ENCODE results near the gene PTPN1.
"Not testable (repeated sequence)": the region's sequence is repeated elsewhere in the genome, so short reads cannot be mapped to it uniquely, and the experiment has no call there.

The PTPN1 gene

GRCh38 chr20:50470264-50470858 is 39.8 kb upstream of the PTPN1 start:
- no peak overlapping the region for H3K4me3 ChIP-seq (ENCODE audit: low read length)
- no peaks in the 10 kb centered on the region for H3K4me1 ChIP-seq (ENCODE audit: insufficient read depth, low read length)
- no peaks in the 10 kb centered on the region for H3K9me3 ChIP-seq (ENCODE audit: insufficient read depth, low read depth, low read length)
- no peak overlapping the region for H3K27ac ChIP-seq (ENCODE audit: low read length)
- H3K27me3 ChIP-seq (ENCODE audit: insufficient read depth, low read length), result no peaks in the 10 kb centered on the region
- no peak overlapping the region for H3K9ac ChIP-seq (ENCODE audit: low read depth, low read length)
- H3K36me3 ChIP-seq (ENCODE audit: insufficient read depth, low read depth, low read length), result no peaks in the 10 kb centered on the region

- Histone ChIP-seq H3K27me3 (ENCODE audit: insufficient read depth, low read length) (no peaks in the 10 kb centered on the region), H3K4me1 (ENCODE audit: insufficient read depth, low read length) (no peaks in the 10 kb centered on the region), H3K27ac (ENCODE audit: low read length) (no peak overlapping the region), H3K9me3 (ENCODE audit: insufficient read depth, low read depth, low read length) (no peaks in the 10 kb centered on the region), H3K36me3 (ENCODE audit: insufficient read depth, low read depth, low read length) (no peaks in the 10 kb centered on the region), H3K4me3 (ENCODE audit: low read length) (no peak overlapping the region), H3K9ac (ENCODE audit: low read depth, low read length) (no peak overlapping the region)
Measured at GRCh38 chr20:50471231-50471630, 39.0 kb upstream of the PTPN1 start.

- Histone ChIP-seq H3K36me3 (ENCODE audit: insufficient read depth, low read depth, low read length) (no peaks in the 10 kb centered on the region), H3K4me3 (ENCODE audit: low read length) (no peak overlapping the region), H3K4me1 (ENCODE audit: insufficient read depth, low read length) (no peaks in the 10 kb centered on the region), H3K9ac (ENCODE audit: low read depth, low read length) (no peak overlapping the region), H3K27ac (ENCODE audit: low read length) (no peak overlapping the region), H3K27me3 (ENCODE audit: insufficient read depth, low read length) (no peaks in the 10 kb centered on the region), H3K9me3 (ENCODE audit: insufficient read depth, low read depth, low read length) (no peaks in the 10 kb centered on the region)
Measured at GRCh38 chr20:50472693-50473664, 37.2 kb upstream of the PTPN1 start.

- not testable (repeated sequence) for H3K36me3 ChIP-seq (ENCODE audit: insufficient read depth, low read depth, low read length); H3K27me3 ChIP-seq (ENCODE audit: insufficient read depth, low read length); H3K9me3 ChIP-seq (ENCODE audit: insufficient read depth, low read depth, low read length); H3K4me3 ChIP-seq (ENCODE audit: low read length); H3K9ac ChIP-seq (ENCODE audit: low read depth, low read length); H3K27ac ChIP-seq (ENCODE audit: low read length); H3K4me1 ChIP-seq (ENCODE audit: insufficient read depth, low read length)
Measured at GRCh38 chr20:50474356-50474755, 35.8 kb upstream of the PTPN1 start.

GRCh38 chr20:50475681-50476292 is 34.4 kb upstream of the PTPN1 start:
- H3K4me1 ChIP-seq (ENCODE audit: insufficient read depth, low read length), result no peaks in the 10 kb centered on the region
- H3K9ac ChIP-seq (ENCODE audit: low read depth, low read length), result no peak overlapping the region
- no peaks in the 10 kb centered on the region for H3K36me3 ChIP-seq (ENCODE audit: insufficient read depth, low read depth, low read length)
- no peaks in the 10 kb centered on the region for H3K27me3 ChIP-seq (ENCODE audit: insufficient read depth, low read length)
- no peak overlapping the region for H3K27ac ChIP-seq (ENCODE audit: low read length)
- H3K9me3 ChIP-seq (ENCODE audit: insufficient read depth, low read depth, low read length), result no peaks in the 10 kb centered on the region
- no peak overlapping the region for H3K4me3 ChIP-seq (ENCODE audit: low read length)

- no peak overlapping the region for H3K27ac ChIP-seq (ENCODE audit: low read length)
- no peaks in the 10 kb centered on the region for H3K36me3 ChIP-seq (ENCODE audit: insufficient read depth, low read depth, low read length)
- H3K4me1 ChIP-seq (ENCODE audit: insufficient read depth, low read length), result no peaks in the 10 kb centered on the region
- no peaks in the 10 kb centered on the region for H3K9me3 ChIP-seq (ENCODE audit: insufficient read depth, low read depth, low read length)
- no peak overlapping the region for H3K9ac ChIP-seq (ENCODE audit: low read depth, low read length)
- no peak overlapping the region for H3K4me3 ChIP-seq (ENCODE audit: low read length)
- H3K27me3 ChIP-seq (ENCODE audit: insufficient read depth, low read length), result no peaks in the 10 kb centered on the region
Measured at GRCh38 chr20:50477239-50477872, 32.8 kb upstream of the PTPN1 start.

- Histone ChIP-seq H3K4me3 (ENCODE audit: low read length) (no peak overlapping the region), H3K36me3 (ENCODE audit: insufficient read depth, low read depth, low read length) (no peaks in the 10 kb centered on the region), H3K27me3 (ENCODE audit: insufficient read depth, low read length) (no peaks in the 10 kb centered on the region), H3K4me1 (ENCODE audit: insufficient read depth, low read length) (no peaks in the 10 kb centered on the region), H3K9ac (ENCODE audit: low read depth, low read length) (no peak overlapping the region), H3K9me3 (ENCODE audit: insufficient read depth, low read depth, low read length) (no peaks in the 10 kb centered on the region), H3K27ac (ENCODE audit: low read length) (no peak overlapping the region)
Measured at GRCh38 chr20:50478162-50478990, 31.8 kb upstream of the PTPN1 start.

- H3K27me3 ChIP-seq (ENCODE audit: insufficient read depth, low read length), result no peaks in the 10 kb centered on the region
- no peaks in the 10 kb centered on the region for H3K36me3 ChIP-seq (ENCODE audit: insufficient read depth, low read depth, low read length)
- H3K9me3 ChIP-seq (ENCODE audit: insufficient read depth, low read depth, low read length), result no peaks in the 10 kb centered on the region
- H3K9ac ChIP-seq (ENCODE audit: low read depth, low read length), result no peak overlapping the region
- H3K4me3 ChIP-seq (ENCODE audit: low read length), result no peak overlapping the region
- no peaks in the 10 kb centered on the region for H3K4me1 ChIP-seq (ENCODE audit: insufficient read depth, low read length)
- H3K27ac ChIP-seq (ENCODE audit: low read length), result no peak overlapping the region
Measured at GRCh38 chr20:50481741-50482140, 28.4 kb upstream of the PTPN1 start.

- H3K27ac ChIP-seq (ENCODE audit: low read length), result no peak overlapping the region
- no peaks in the 10 kb centered on the region for H3K36me3 ChIP-seq (ENCODE audit: insufficient read depth, low read depth, low read length)
- H3K4me3 ChIP-seq (ENCODE audit: low read length), result no peak overlapping the region
Measured at GRCh38 chr20:50482396-50482981, 27.7 kb upstream of the PTPN1 start.

GRCh38 chr20:50484271-50484976 is 25.8 kb upstream of the PTPN1 start:
- Histone ChIP-seq H3K27me3 (ENCODE audit: insufficient read depth, low read length) (no peaks in the 10 kb centered on the region), H3K4me3 (ENCODE audit: low read length) (no peak overlapping the region), H3K9me3 (ENCODE audit: insufficient read depth, low read depth, low read length) (no peaks in the 10 kb centered on the region), H3K36me3 (ENCODE audit: insufficient read depth, low read depth, low read length) (no peaks in the 10 kb centered on the region), H3K4me1 (ENCODE audit: insufficient read depth, low read length) (no peaks in the 10 kb centered on the region), H3K9ac (ENCODE audit: low read depth, low read length) (no peak overlapping the region), H3K27ac (ENCODE audit: low read length) (no peak overlapping the region)

More at GRCh38 chr20:50482396-50482981, 27.7 kb upstream of the PTPN1 start:
- Histone ChIP-seq H3K4me1 (ENCODE audit: insufficient read depth, low read length) (no peaks in the 10 kb centered on the region), H3K27me3 (ENCODE audit: insufficient read depth, low read length) (no peaks in the 10 kb centered on the region), H3K9ac (ENCODE audit: low read depth, low read length) (no peak overlapping the region), H3K9me3 (ENCODE audit: insufficient read depth, low read depth, low read length) (no peaks in the 10 kb centered on the region)

Data from iPS-20b (cell line).